ENCODE measurements around the gene ZNF574. TPM values are rescaled to one million over a fixed set of nuclear protein-coding genes. Genes with fewer than 3 reads are reported as not detected.

ZNF574 gene
- total RNA-seq, 4 donors from 2014 or later: 28.4 to 52.1 (median 30.8) TPM

GRCh38 chr19:42081584-42082203 is 5.7 kb downstream of the ZNF574 start:
- no peak overlapping the region for H3K4me3 ChIP-seq (ENCODE audit: low read depth, poor library complexity, severe bottlenecking)
- WGBS, 2 donors: 66 to 85% methylated on average over 2 of the region's 2 CpGs
- no peak for TF ChIP-seq POLR2A (IDR thresholded peaks at IDR 0.05)
- no peak for TF ChIP-seq CTCF (IDR thresholded peaks at IDR 0.05)
- intact Hi-C loops (cut with DNase I; ENCODE audit: low total_unique reads): no loop called here
- DNase-seq (ENCODE audit: low spot score in 2 of 2): no peak

- DNase-seq (ENCODE audit: low spot score in 2 of 2): no peak
- 93 to 94% methylated on average over 5 of the region's 5 CpGs for WGBS, 2 donors
- TF ChIP-seq POLR2A (IDR thresholded peaks at IDR 0.05) (no peak), CTCF (IDR thresholded peaks at IDR 0.05) (no peak)
- intact Hi-C loops (cut with DNase I; ENCODE audit: low total_unique reads): no loop called here
- H3K4me3 ChIP-seq (ENCODE audit: low read depth, poor library complexity, severe bottlenecking): no peak overlapping the region
Observed at GRCh38 chr19:42083537-42083936, 7.6 kb downstream of the ZNF574 start.

GRCh38 chr19:42086188-42086736 is 10.3 kb downstream of the ZNF574 start:
- DNase-seq (ENCODE audit: low spot score in 2 of 2): no peak
- TF ChIP-seq POLR2A (IDR thresholded peaks at IDR 0.05) (no peak), CTCF (IDR thresholded peaks at IDR 0.05) (no peak)
- intact Hi-C loops (cut with DNase I; ENCODE audit: low total_unique reads): no loop called here
- 86 to 89% methylated on average over 9 of the region's 9 CpGs for WGBS, 2 donors
- H3K4me3 ChIP-seq (ENCODE audit: low read depth, poor library complexity, severe bottlenecking): no peak overlapping the region

- DNase-seq (ENCODE audit: low spot score in 2 of 2): no peak
- 85 to 89% methylated on average over 11 of the region's 11 CpGs for whole genome bisulfite sequencing, 2 donors
- no peak overlapping the region for H3K4me3 ChIP-seq (ENCODE audit: low read depth, poor library complexity, severe bottlenecking)
- intact Hi-C loops (cut with DNase I; ENCODE audit: low total_unique reads): no loop called here
- no peak for TF ChIP-seq CTCF (IDR thresholded peaks at IDR 0.05)
- TF ChIP-seq POLR2A (IDR thresholded peaks at IDR 0.05): no peak
Observed at GRCh38 chr19:42086770-42087550, 11.0 kb downstream of the ZNF574 start.

- DNase-seq (ENCODE audit: low spot score in 2 of 2): no peak
- intact Hi-C loops (cut with DNase I; ENCODE audit: low total_unique reads): no loop called here
- TF ChIP-seq CTCF (IDR thresholded peaks at IDR 0.05) (no peak), POLR2A (IDR thresholded peaks at IDR 0.05) (no peak)
Observed at GRCh38 chr19:42088471-42089190, 12.7 kb downstream of the ZNF574 start.

More at GRCh38 chr19:42088471-42089190, 12.7 kb downstream of the ZNF574 start:
- no peak overlapping the region for H3K4me3 ChIP-seq (ENCODE audit: low read depth, poor library complexity, severe bottlenecking)
- 65% methylated on average over 18 of the region's 18 CpGs for WGBS, 2 donors
